Neuronal stem cell (in vitro differentiated cells): ENCODE results near the gene HSCB.
"Not testable (repeated sequence)": the region's sequence is repeated elsewhere in the genome, so short reads cannot be mapped to it uniquely, and the experiment has no call there.

Experiments
- DNase-seq: peaks from one replicate; pipeline ENCODE4 v3.0.0-alpha.2; 2013; ENCODE audit warnings: low spot score
- H2AFZ ChIP-seq: one replicate; pipeline ENCODE4 v1.6.1; 2013; ENCODE audit warnings: mild to moderate bottlenecking, low read length, inconsistent platforms
- H2AK5ac ChIP-seq: 2 replicates; pipeline ENCODE4 v1.6.1; 2013; ENCODE audit warnings: low read depth, mild to moderate bottlenecking, inconsistent platforms, low read length, moderate library complexity, mixed read lengths
- H2BK120ac ChIP-seq: 2 replicates; pipeline ENCODE4 v1.6.1; 2013; ENCODE audit warnings: low read depth, mild to moderate bottlenecking, inconsistent platforms, low read length, moderate library complexity, mixed read lengths
- H2BK12ac ChIP-seq: one replicate; pipeline ENCODE4 v1.6.1; 2013; ENCODE audit warnings: low read length, inconsistent platforms
- H2BK15ac ChIP-seq: 2 replicates; pipeline ENCODE4 v1.6.1; 2013; ENCODE audit warnings: mild to moderate bottlenecking, low read length, inconsistent platforms, mixed read lengths
- H2BK5ac ChIP-seq: one replicate; pipeline ENCODE4 v1.6.1; 2013; ENCODE audit warnings: inconsistent platforms, mild to moderate bottlenecking, low read length, moderate library complexity
- H3K14ac ChIP-seq: one replicate; pipeline ENCODE4 v1.6.1; 2013; ENCODE audit warnings: low read length, inconsistent platforms
- H3K18ac ChIP-seq: 2 replicates; pipeline ENCODE4 v1.6.1; 2013; ENCODE audit warnings: low read length, inconsistent platforms
- H3K23ac ChIP-seq: 2 replicates; pipeline ENCODE4 v1.6.1; 2013; ENCODE audit warnings: low read depth, mild to moderate bottlenecking, mixed read lengths, low read length, inconsistent platforms; ENCODE audit not compliant: poor library complexity
- H3K27ac ChIP-seq: replicated peaks from 3 replicates; pipeline ENCODE4 v1.5.1; 2013; ENCODE audit warnings: low read length, inconsistent platforms
- H3K27me3 ChIP-seq, 3 experiments: 2 replicates each; pipeline ENCODE4 v1.6.1; 2013; ENCODE audit warnings: low read length in 3 of 3, mild to moderate bottlenecking in 2 of 3, inconsistent platforms in 1 of 3, low read depth in 1 of 3, mixed read lengths in 1 of 3, moderate library complexity in 1 of 3; ENCODE audit not compliant: control insufficient read depth in 3 of 3, insufficient read depth in 3 of 3
- H3K36me3 ChIP-seq, 2 donors: replicated peaks in 1 of 2; 2 replicates each; pipeline ENCODE4 v1.6.1; 2013; ENCODE audit warnings: low read length in 2 of 2; ENCODE audit not compliant: control insufficient read depth in 2 of 2, insufficient read depth in 2 of 2
- H3K4ac ChIP-seq: 2 replicates; pipeline ENCODE4 v1.6.1; 2013; ENCODE audit warnings: inconsistent platforms, mild to moderate bottlenecking, low read length, moderate library complexity
- H3K4me1 ChIP-seq, 2 donors: 1 replicate in 1 of 2; 2 replicates in 1 of 2; pipeline ENCODE4 v1.6.1; 2013; ENCODE audit warnings: low read length in 2 of 2, low read depth in 1 of 2; ENCODE audit not compliant: control insufficient read depth in 2 of 2, insufficient read depth in 1 of 2
- H3K4me2 ChIP-seq: one replicate; pipeline ENCODE4 v1.6.1; 2013; ENCODE audit warnings: mild to moderate bottlenecking, low read length, inconsistent platforms; ENCODE audit not compliant: insufficient read depth, poor library complexity, severe bottlenecking
- H3K4me3 ChIP-seq, 2 donors: 2 replicates each; pipeline ENCODE4 v1.5.1; 2013; ENCODE audit warnings: low read length in 2 of 2, mild to moderate bottlenecking in 2 of 2, inconsistent platforms in 1 of 2, moderate library complexity in 1 of 2
- H3K79me1 ChIP-seq: one replicate; pipeline ENCODE4 v1.6.1; 2013; ENCODE audit warnings: low read depth, mild to moderate bottlenecking, inconsistent platforms, low read length, moderate library complexity
- H3K9ac ChIP-seq: one replicate; pipeline ENCODE4 v1.6.1; 2013; ENCODE audit warnings: mild to moderate bottlenecking, low read depth, low read length, inconsistent platforms; ENCODE audit not compliant: poor library complexity
- H3K9me3 ChIP-seq, 2 donors: replicated peaks in 1 of 2; 2 replicates each; pipeline versions ENCODE3 to v1.6.1; 2013; ENCODE audit warnings: low read length in 2 of 2, mild to moderate bottlenecking in 2 of 2, inconsistent platforms in 1 of 2, low read depth in 1 of 2, mixed read lengths in 1 of 2, moderate library complexity in 1 of 2; ENCODE audit not compliant: control insufficient read depth in 2 of 2, insufficient read depth in 1 of 2
- H4K8ac ChIP-seq: one replicate; pipeline ENCODE4 v1.6.1; 2013; ENCODE audit warnings: low read depth, mild to moderate bottlenecking, inconsistent platforms, low read length, moderate library complexity
- H4K91ac ChIP-seq: one replicate; pipeline ENCODE4 v1.6.1; 2013; ENCODE audit warnings: low read length, low read depth, mild to moderate bottlenecking, inconsistent platforms; ENCODE audit not compliant: poor library complexity
- WGBS, 2 donors: extraction: QIAGEN DNeasy Blood & Tissue Kit; methylation state at CpG; one replicate each; pipeline ENCODE4 v1.1.7; 2013; ENCODE audit warnings: missing lambda C conversion rate in 2 of 2, mixed read lengths in 1 of 2; ENCODE audit not compliant: insufficient read length in 2 of 2, insufficient replicate concordance in 1 of 2; ENCODE audit errors: extremely low coverage in 2 of 2; 5-methylcytosine and 5-hydroxymethylcytosine counted together

Gene HSCB

DNA sequence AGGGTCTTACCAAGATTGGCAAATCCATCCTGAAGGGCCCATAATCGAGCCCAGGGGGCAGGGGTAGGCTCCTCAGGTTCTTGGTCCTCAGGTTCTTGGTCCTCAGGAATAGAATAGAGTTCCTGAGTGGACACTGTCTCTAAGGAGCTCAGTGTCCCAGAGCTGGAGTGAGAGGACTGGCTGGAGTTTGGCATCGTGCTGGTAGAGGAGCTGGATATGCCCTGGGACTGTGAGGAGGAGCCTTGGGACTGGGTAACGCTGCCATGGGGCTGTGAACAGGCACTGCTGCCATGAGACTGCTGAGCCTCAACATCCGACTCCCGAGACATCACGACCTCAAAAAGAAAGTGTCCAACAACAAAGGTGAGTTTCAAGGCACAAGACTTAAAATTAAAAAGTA, 7.4 kb upstream of the HSCB start:
- no peak overlapping the region for H3K18ac ChIP-seq
- H4K8ac ChIP-seq = no peak overlapping the region
- no peak overlapping the region for H3K4ac ChIP-seq
- H2BK12ac ChIP-seq = no peak overlapping the region
- H2AFZ ChIP-seq = no peak overlapping the region
- no peak overlapping the region for H3K4me2 ChIP-seq
- H2BK15ac ChIP-seq = no peak overlapping the region
- no peaks in the 10 kb centered on the region for H3K79me1 ChIP-seq
- H3K4me3 ChIP-seq = no peak overlapping the region
- H4K91ac ChIP-seq = no peak overlapping the region
- no peak overlapping the region for H3K23ac ChIP-seq
- no peak for DNase-seq
- peaks cover 0 to 2% of the 10 kb centered on the region in 2 donors for H3K4me1 ChIP-seq
- H3K27me3 ChIP-seq = no peaks in the 10 kb centered on the region
- H3K36me3 ChIP-seq = peaks cover 8 to 62% of the 10 kb centered on the region in 2 donors
- no peak overlapping the region for H3K9ac ChIP-seq
- peak overlapping the region; percentile 66 for H2BK5ac ChIP-seq
- WGBS, 2 donors = no CpG with 5 or more reads among the region's 6 CpGs
- H3K27ac ChIP-seq = no peak overlapping the region
- H3K9me3 ChIP-seq = no peaks in the 10 kb centered on the region
- H2BK120ac ChIP-seq = no peak overlapping the region
- H3K14ac ChIP-seq = no peak overlapping the region
- H2AK5ac ChIP-seq = no peak overlapping the region

DNA sequence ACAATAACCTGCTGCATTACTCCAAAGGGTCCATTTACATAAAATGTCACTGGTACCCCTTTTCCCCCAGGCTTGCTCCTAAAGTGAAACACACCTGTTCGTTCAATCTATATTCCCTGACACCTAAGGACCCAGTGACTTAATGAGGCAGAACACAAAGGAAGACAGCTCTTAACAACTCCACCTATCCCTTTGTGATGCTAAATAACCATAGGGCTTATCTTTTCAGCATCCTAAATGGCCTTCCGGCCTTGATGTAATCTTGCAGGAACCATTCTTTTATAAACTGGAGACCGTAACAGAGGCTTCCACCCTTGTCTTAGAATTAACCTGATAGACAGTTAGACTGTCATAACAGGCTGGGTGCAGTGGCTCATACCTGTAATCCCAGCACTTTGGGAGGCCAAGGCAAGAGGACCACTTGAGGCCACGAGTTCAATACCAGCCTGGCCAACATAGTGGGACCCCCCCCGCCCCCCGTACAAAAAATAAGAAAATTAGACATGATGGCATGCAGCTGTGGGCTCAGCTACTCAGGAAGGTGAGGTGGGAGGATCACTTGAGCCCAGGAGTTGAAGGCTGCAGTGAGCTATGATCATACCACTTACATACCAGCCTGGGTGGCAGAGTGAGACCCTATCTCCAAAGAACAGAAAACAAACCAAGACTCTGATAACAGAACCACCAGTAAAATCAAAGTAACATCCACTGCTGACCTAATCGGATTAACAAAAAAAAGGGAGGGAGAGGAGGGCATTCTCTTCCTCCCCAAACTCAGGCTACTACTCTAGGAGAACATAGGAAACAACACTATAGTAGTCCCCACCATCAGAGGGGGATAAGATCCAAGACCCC, 5.3 kb upstream of the HSCB start:
- H3K4me3 ChIP-seq = no peak overlapping the region
- WGBS, 2 donors = no CpG with 5 or more reads among the region's 7 CpGs
- H2BK15ac ChIP-seq = no peak overlapping the region
- H3K4me2 ChIP-seq = no peak overlapping the region
- H3K14ac ChIP-seq = no peak overlapping the region
- H3K36me3 ChIP-seq = peaks cover 8 to 49% of the 10 kb centered on the region in 2 donors
- H3K4me1 ChIP-seq = peaks cover 2 to 4% of the 10 kb centered on the region in 2 donors
- no peak overlapping the region for H3K23ac ChIP-seq
- no peak for DNase-seq
- H3K27me3 ChIP-seq = no peaks in the 10 kb centered on the region
- H2BK120ac ChIP-seq = no peak overlapping the region
- H2AK5ac ChIP-seq = no peak overlapping the region
- H2BK12ac ChIP-seq = no peak overlapping the region
- H3K9me3 ChIP-seq = no peaks in the 10 kb centered on the region
- H4K8ac ChIP-seq = no peak overlapping the region
- H3K4ac ChIP-seq = no peak overlapping the region
- H3K9ac ChIP-seq = no peak overlapping the region
- no peak overlapping the region for H3K27ac ChIP-seq
- H3K18ac ChIP-seq = no peak overlapping the region
- no peaks in the 10 kb centered on the region for H3K79me1 ChIP-seq
- H4K91ac ChIP-seq = no peak overlapping the region
- no peak overlapping the region for H2BK5ac ChIP-seq
- no peak overlapping the region for H2AFZ ChIP-seq

DNA sequence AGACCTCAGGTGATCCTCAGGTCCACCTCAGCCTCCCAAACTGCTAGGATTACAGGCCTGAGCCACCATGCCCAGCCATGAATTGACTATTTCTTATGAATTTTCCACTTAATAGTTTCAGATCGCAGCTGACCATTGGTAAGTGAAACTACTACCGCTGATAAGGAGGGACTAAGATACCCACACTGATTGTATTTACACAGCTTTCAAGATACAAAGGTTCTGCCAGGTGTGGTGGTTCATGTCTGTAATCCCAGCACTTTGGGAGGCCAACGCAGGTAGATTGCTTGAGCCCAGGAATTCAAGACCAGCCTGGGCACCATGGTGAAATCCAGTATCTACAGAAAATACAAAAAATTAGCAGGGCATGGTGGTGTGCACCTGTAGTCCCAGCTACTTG, 4.1 kb upstream of the HSCB start:
- Histone ChIP-seq H2BK15ac (no peak overlapping the region), H3K4me2 (no peak overlapping the region), H2BK5ac (no peak overlapping the region), H3K18ac (no peak overlapping the region), H3K36me3 (peaks cover 8 to 39% of the 10 kb centered on the region in 2 donors), H4K91ac (no peak overlapping the region), H3K27ac (no peak overlapping the region), H3K23ac (no peak overlapping the region), H3K9me3 (no peaks in the 10 kb centered on the region), H3K79me1 (no peaks in the 10 kb centered on the region), H2BK12ac (no peak overlapping the region), H3K4me1 (peaks cover 2 to 4% of the 10 kb centered on the region in 2 donors), H3K4ac (no peak overlapping the region), H4K8ac (no peak overlapping the region), H3K27me3 (no peaks in the 10 kb centered on the region), H3K9ac (no peak overlapping the region), H2AFZ (no peak overlapping the region), H2AK5ac (no peak overlapping the region), H3K14ac (no peak overlapping the region), H3K4me3 (no peak overlapping the region), H2BK120ac (no peak overlapping the region)
- no peak for DNase-seq
- no CpG with 5 or more reads among the region's 3 CpGs for WGBS, 2 donors

DNA sequence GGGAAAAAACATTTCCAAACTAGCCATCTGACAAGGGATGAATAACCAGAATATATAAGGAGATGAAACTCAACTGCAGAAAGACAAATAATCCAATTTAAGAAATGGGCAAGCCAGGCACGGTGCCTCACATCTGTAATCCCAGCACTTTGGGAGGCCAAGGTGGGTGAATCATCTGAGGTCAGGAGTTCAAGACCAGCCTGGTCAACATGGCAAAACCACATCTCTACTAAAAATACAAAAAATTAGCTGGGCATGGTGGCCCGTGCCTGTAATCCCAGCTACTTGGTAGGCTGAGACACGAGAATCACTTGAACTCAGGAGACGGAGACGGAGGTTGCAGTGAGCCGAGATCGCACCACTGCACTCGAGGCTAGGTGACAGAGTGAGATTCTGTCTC, 3.0 kb upstream of the HSCB start:
- not testable (repeated sequence) for H3K23ac ChIP-seq, H3K9me3 ChIP-seq, H3K4me2 ChIP-seq, H3K18ac ChIP-seq, H2AK5ac ChIP-seq, H3K27me3 ChIP-seq, H2AFZ ChIP-seq, H2BK15ac ChIP-seq, H2BK120ac ChIP-seq, DNase-seq, H3K14ac ChIP-seq, H2BK12ac ChIP-seq, H2BK5ac ChIP-seq, H4K8ac ChIP-seq, H3K9ac ChIP-seq, H3K4me3 ChIP-seq, H3K4me1 ChIP-seq, H3K4ac ChIP-seq, H3K79me1 ChIP-seq, H3K27ac ChIP-seq, H4K91ac ChIP-seq
- WGBS, 2 donors = no CpG with 5 or more reads among the region's 8 CpGs
- H3K36me3 ChIP-seq = peaks cover 7 to 34% of the 10 kb centered on the region in 2 donors
